GM12801 (cell line): ENCODE results near the gene AANAT.

Experiments
- TF ChIP-seq, protein P1 (sequence below): IDR thresholded peaks from one replicate; pipeline ENCODE4 v1.5.1; 2011; ENCODE audit warnings: control low read depth; ENCODE audit not compliant: insufficient read length; ENCODE audit errors: extremely low read depth

AANAT gene

DNA sequence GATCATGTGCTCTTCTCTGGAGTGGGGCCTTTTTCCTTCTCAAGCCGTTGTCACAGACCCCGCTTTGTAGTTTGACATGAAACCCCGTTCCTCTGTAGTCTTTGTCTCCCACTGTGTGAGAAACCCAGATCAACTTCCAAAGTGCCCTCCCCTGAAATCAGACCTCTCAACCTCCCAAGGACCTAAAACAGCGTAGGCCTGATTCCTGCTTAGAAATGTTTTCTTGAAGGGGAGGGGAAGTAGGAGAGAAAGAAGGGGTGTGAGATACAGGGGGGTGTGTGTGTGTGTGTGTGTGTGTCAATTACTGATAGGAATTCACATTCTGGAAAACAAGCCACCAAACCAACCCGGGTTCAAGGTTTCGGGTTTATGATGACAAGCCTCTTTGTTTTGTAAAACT lies 15.9 kb upstream of the AANAT start:
- TF ChIP-seq, protein P1, sequence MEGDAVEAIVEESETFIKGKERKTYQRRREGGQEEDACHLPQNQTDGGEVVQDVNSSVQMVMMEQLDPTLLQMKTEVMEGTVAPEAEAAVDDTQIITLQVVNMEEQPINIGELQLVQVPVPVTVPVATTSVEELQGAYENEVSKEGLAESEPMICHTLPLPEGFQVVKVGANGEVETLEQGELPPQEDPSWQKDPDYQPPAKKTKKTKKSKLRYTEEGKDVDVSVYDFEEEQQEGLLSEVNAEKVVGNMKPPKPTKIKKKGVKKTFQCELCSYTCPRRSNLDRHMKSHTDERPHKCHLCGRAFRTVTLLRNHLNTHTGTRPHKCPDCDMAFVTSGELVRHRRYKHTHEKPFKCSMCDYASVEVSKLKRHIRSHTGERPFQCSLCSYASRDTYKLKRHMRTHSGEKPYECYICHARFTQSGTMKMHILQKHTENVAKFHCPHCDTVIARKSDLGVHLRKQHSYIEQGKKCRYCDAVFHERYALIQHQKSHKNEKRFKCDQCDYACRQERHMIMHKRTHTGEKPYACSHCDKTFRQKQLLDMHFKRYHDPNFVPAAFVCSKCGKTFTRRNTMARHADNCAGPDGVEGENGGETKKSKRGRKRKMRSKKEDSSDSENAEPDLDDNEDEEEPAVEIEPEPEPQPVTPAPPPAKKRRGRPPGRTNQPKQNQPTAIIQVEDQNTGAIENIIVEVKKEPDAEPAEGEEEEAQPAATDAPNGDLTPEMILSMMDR = no peak

DNA sequence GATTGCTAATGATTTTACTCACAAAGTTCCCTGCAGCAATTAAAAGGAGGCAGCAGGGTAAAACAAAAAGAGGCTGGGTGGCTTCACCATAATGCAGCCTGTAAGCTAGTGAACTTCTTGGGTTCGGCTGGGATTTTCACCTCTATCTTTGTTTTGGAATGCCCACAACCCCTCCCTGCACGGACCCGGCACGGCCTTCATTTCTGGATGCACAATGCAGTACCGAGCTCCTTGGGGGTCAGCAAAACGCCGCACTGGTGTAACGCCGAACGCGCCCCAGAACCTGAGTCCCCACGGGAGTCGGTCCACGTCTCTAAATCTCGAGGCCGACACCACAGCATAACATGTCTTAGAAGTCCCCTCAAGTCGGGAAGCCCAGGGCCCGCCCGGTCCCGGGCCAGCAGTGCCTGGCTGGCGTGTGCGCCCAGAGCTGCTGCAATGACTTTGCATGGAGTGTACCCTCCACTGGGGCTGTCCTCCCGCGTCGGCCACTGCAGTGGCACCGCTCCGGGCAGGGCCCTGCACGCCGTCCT lies 15.2 kb upstream of the AANAT start:
- TF ChIP-seq, protein P1 = no peak

DNA sequence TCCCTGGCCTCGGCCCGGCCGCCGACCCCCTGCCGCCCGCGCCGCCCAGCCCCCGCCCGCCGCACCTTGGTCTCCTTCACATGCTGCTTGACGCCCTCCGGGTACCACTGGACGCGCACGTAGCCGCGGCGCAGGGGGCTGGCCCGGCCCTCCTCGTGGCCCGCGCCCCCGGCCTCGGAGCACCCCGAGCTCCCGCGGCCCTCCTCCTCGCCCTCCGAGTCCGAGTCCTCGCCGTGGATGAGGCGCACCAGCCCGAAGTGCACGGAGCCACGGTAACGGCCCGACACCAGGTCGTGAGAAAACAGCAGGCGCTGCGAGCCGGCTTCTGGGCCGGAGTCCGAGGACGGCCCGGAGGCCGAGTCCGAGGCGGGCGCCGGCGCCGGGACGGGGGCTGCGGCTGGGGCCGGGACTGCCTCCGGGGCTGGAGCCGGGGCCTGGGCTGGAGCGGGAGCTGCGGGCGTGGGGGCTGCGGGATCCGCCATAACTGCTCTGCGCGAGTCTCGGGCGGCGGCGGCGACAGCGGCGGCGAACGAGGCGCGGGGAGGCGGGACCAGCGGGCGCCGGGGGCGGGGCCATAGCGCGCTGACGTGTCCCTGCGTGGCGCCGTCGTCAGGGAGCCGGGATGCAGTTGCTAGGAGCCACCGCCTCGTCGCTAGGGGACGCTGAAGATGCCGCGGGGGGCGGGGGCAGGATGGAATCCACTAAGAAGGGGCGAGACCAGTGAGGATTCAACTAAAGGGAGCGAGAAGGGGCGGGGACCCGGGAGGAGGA lies 14.6 kb upstream of the AANAT start, which contains the start of gene UBE2O:
Gene UBE2O (minus strand): TSS at position 493 of the 771 bp plus-strand sequence. CDS start 11 bp downstream, at position 482.
- TF ChIP-seq, protein P1 = no peak

DNA sequence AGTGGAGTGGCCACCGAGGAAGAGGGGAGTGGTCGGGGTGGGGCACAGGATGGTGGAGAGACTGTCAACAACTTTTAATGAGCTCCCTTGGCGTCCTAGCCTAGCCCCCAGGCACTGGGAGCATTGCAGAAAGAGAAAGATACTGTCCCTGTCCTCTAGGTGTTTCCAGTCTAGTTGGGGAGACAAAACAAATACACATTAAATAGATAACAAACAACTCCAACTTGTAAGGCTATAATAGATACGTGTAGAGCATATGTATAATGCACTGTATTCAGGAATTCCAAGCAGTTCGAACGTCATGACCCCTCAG lies 14.0 kb upstream of the AANAT start:
- TF ChIP-seq, protein P1 = no peak

DNA sequence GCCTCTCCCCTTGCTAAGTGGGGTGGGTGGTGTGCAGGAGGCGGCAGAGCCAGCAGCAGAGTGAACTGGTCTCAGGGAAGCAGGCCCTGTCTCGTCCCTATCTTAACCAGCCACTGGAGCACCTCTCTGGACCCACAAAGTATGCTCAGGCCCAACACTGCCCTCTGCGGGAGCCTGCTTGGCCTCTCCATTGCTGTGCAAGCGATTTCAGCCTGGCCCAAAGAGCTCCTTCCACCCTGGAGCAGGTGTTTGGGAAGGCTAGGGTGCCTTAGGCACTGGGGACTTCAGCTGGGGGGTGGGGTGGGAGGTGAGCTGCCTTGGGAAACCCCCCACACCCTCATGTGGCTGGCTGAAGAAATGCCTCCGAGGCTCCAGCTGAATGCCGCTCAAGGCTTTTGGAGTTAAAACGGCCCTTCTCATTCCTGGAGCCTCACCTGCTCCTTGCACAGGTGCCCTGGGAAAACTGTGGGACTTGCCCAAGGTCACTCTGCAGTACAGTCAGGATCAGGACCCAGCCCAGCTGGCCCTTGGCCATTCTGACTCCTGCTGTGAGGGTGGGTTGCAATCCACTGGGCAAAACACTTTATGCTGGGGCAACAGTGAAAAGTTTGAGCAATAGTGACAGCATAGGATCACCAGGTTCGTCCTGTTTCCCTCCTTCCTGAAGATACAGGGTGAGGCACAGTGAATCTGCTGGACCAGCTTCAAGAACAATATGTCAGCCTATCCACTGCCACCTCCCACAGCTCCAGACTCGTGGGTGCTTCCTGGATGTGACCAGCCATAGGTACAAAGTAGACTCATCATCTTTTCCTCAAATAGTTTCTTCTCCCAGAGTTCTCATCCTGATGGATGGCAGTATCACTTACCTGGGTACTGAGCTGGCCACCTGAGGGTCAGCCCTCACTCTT lies 8.6 kb upstream of the AANAT start:
- TF ChIP-seq, protein P1 = no peak

DNA sequence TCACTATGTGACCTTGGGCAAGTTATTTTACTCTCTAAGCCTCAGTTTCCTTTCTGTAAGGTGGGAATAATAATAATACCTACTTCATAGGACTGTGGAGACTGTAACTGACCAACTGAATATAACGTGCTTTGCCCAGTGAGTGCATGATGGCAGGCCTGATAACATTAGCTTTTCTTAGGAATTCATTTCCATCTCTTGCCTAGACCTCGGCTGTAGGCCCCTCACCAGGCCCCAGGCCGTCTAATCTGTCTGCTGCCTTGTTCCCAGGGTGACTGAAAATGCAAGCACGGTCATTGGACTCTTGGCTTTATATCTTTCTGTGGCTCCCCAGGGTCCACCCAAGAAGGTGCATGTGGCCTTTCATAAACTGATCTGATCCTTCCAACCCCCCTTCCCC lies 7.7 kb upstream of the AANAT start:
- TF ChIP-seq, protein P1 = no peak

DNA sequence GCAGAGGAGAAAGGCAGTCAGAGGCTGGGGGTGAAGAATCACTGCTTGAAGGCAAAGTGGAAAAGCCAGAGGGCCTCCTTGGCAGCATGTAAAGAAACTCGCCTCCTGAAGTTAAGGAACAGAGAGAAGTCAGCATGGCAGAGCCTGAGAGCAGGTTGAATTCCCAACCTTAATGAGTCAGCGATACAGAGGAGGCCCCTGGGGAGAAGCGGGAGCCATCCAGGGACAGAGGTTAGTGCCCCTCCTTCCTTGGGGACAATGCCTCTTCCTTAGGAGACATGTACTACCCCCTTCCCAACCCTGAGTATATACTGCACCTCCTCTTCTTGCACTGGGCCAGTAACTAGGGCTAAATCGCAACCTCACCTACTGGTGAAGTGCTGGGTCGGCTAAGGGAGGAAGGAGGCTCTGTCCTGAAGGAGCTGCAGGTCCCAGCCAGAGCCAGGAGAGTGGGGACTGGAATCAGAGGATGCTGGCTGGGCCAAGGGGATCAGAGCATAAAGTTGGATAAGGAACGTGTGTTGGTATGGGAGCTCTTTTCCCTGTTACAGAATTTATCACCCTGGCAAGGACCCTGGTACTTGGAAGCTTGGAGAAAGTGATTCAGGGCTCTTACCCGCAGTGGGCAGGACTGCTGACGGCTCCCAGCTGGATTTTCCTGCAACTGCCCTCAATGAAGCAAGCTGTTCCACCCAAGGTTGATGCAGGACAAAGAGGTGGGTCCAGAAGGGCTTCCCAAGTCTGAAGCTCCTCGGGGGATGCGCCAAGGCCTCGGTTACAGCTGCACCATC lies 5.4 kb upstream of the AANAT start:
- TF ChIP-seq, protein P1 = no peak
